MCF 10A (cell line): Measurements from ENCODE around the gene PIM2. TPM values are rescaled to one million over a fixed set of nuclear protein-coding genes. Genes with fewer than 3 reads are reported as not detected.

Experiments
- BruUV-seq: library from RNA; stranded (reverse); fragments of 400-500 nt; replicated peaks from 2 replicates; lab custom pipeline; 2021; lab: Mats Ljungman, UMichigan
- CTCF ChIA-PET: fragments of 300-600 bp; sonication (Branson Sonifier 250); formaldehyde crosslinking; extraction: SDS; loops from one replicate; lab custom pipeline; 2021; ENCODE audit warnings: antibody characterized with exemption, inconsistent platforms; lab: Yijun Ruan, JAX
- POLR2A ChIA-PET: fragments of 300-600, 350-650 bp; sonication (Branson Sonifier 250); formaldehyde crosslinking; extraction: SDS; loops from one replicate; lab custom pipeline; 2020; ENCODE audit warnings: antibody characterized with exemption, inconsistent platforms; lab: Yijun Ruan, JAX
- DNase-seq: peaks from one replicate; pipeline ENCODE4 v3.0.0-alpha.2; 2018; ENCODE audit not compliant: unreplicated experiment
- H3K27ac Mint-ChIP-seq: one replicate; pipeline ENCODE4 v1.8.0; 2022; ENCODE audit warnings: mild to moderate bottlenecking, low read depth, mixed read lengths; ENCODE audit not compliant: unreplicated experiment
- H3K27me3 Mint-ChIP-seq: one replicate; pipeline ENCODE4 v1.8.0; 2022; ENCODE audit warnings: mixed read lengths; ENCODE audit not compliant: insufficient read depth, unreplicated experiment
- H3K36me3 Mint-ChIP-seq: one replicate; pipeline ENCODE4 v1.8.0; 2022; ENCODE audit warnings: mild to moderate bottlenecking, moderate library complexity, mixed read lengths; ENCODE audit not compliant: insufficient read depth, unreplicated experiment
- H3K4me1 Mint-ChIP-seq: one replicate; pipeline ENCODE4 v1.8.0; 2022; ENCODE audit warnings: mixed read lengths; ENCODE audit not compliant: insufficient read depth, unreplicated experiment
- H3K4me3 Mint-ChIP-seq: one replicate; pipeline ENCODE4 v1.8.0; 2022; ENCODE audit warnings: mild to moderate bottlenecking, moderate library complexity, mixed read lengths; ENCODE audit not compliant: unreplicated experiment
- H3K9me3 Mint-ChIP-seq: one replicate; pipeline ENCODE4 v1.8.0; 2022; ENCODE audit warnings: mixed read lengths; ENCODE audit not compliant: unreplicated experiment
- intact Hi-C: fragments of 100-400 bp; cut with micrococcal nuclease; formaldehyde crosslinking; loops from 2 replicates; pipeline ENCODE4 v1.14.1; 2022
- total RNA-seq: library from RNA; stranded (reverse); gene quantifications from 2 replicates; pipeline ENCODE4 v1.2.3, GENCODE V29; 2022
- TF ChIP-seq, protein P1 (sequence below): fragments of 200-600 bp; IDR thresholded peaks from one replicate; pipeline ENCODE4 v1.8.0; 2022; ENCODE audit warnings: antibody characterized with exemption, mild to moderate bottlenecking; ENCODE audit not compliant: unreplicated experiment

Gene PIM2
- total RNA-seq, 1 experiment from 2014 or later, result 9.2 TPM

DNA sequence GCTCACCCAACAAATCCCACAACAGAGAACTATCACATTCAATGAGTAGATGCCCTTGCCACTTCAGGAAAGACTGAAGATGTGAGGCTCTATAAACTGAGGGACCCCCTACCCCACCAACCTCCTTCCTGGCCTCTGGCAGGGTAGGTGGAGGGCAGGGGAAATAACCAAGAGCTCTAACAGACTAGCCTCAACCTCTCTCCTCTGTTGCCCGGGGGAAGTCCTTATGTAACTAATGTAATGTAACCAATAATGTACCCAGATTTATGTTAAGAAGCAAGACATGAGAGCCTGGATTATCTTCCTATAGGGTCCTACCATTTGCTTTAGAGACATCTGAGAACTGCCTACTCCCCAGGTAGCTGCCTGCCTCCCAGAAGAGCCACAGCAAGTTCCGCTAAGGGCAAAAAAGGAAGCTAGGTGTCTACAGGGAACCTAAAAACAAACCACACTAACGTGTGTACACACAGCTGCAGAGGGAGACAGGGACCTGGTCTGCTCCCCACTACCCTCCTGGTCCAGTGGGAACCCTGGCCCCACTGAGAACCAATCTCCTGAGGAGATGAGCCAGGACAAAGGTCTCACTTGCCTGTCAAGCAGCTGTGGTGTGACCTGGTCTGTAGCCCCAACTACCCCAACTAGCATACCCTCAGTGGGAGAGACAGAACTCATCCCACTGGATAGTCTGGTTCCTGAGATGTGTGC lies 20.9 kb upstream of the PIM2 start:
- POLR2A ChIA-PET, result no interaction called here
- CTCF ChIA-PET, result interaction anchor here (0.6 to 0.7 kb wide), 2 partner anchors 51 to 105 kb away, joined by 3 to 5 read pairs; no protein-coding TSS in a partner anchor
- Mint-ChIP-seq H3K9me3 (peaks cover 7% of the 10 kb centered on the region), H3K4me3 (no peak overlapping the region), H3K36me3 (peaks cover 29% of the 10 kb centered on the region), H3K27me3 (no peaks in the 10 kb centered on the region), H3K4me1 (no peaks in the 10 kb centered on the region), H3K27ac (no peak overlapping the region)
- DNase-seq, result no peak
- TF ChIP-seq, protein P1, sequence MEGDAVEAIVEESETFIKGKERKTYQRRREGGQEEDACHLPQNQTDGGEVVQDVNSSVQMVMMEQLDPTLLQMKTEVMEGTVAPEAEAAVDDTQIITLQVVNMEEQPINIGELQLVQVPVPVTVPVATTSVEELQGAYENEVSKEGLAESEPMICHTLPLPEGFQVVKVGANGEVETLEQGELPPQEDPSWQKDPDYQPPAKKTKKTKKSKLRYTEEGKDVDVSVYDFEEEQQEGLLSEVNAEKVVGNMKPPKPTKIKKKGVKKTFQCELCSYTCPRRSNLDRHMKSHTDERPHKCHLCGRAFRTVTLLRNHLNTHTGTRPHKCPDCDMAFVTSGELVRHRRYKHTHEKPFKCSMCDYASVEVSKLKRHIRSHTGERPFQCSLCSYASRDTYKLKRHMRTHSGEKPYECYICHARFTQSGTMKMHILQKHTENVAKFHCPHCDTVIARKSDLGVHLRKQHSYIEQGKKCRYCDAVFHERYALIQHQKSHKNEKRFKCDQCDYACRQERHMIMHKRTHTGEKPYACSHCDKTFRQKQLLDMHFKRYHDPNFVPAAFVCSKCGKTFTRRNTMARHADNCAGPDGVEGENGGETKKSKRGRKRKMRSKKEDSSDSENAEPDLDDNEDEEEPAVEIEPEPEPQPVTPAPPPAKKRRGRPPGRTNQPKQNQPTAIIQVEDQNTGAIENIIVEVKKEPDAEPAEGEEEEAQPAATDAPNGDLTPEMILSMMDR, result no peak
- no TSS peak for BruUV-seq
- intact Hi-C loops, result no loop called here

GRCh38 chrX:48938721-48939425 lies 20.0 kb upstream of the PIM2 start:
- H3K36me3 Mint-ChIP-seq, result peaks cover 37% of the 10 kb centered on the region
- CTCF ChIA-PET, result interaction anchor here (0.6 to 1.3 kb wide), 2 partner anchors 50 to 291 kb away, joined by 5 read pairs; no protein-coding TSS in a partner anchor
- H3K4me3 Mint-ChIP-seq, result no peak overlapping the region
- H3K4me1 Mint-ChIP-seq, result no peaks in the 10 kb centered on the region
- BruUV-seq, result no TSS peak
- no peak overlapping the region for H3K27ac Mint-ChIP-seq
- no peak for DNase-seq
- POLR2A ChIA-PET, result interaction anchor here (1.7 kb wide), 1 partner anchor 19 kb away, joined by 4 read pairs; no protein-coding TSS in a partner anchor
- peaks cover 7% of the 10 kb centered on the region for H3K9me3 Mint-ChIP-seq
- intact Hi-C loops, result no loop called here
- TF ChIP-seq, protein P1, result no peak
- no peaks in the 10 kb centered on the region for H3K27me3 Mint-ChIP-seq

DNA sequence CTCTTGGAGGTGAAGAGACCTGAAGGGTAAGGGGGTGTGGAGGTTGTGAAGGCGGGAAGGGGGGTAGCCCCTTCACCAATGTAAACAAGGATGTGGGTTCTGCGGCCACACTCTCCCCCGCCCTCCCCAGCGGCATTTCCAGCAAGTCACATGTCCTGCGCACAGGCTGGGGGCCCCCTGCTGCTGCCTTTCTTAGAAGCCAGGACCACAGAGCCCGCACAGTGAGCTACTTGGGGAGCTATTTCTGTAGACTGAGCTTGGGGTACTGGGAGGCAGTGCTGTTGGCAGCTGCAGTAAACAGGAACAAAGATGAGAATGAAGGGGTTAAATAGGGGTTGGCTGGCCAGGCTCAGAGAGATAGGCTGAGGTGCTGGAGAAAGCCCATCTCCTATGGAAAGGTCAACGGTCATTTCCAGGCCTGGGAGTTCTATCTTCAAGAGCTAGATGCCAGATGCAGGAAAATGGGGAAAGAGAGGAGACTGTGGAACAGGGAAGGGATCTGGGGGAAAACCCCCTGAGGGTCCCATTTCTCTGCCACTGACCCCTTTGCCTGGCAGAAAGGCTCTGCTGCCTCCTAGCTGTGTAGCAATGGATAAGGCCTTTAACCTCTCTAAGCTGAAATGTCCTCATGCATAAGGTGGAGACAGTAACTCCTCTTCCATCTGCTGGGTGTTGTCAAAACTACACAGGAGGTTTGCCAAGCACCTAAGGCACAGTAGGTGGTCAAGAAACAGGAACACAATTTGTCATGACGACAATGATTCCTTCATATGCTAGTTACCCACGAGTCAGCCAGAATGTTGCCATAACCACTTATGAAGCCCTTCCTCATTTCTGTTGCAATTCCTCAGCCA lies 18.5 kb upstream of the PIM2 start:
- Mint-ChIP-seq H3K4me1 (no peaks in the 10 kb centered on the region), H3K4me3 (no peak overlapping the region), H3K36me3 (peaks cover 49% of the 10 kb centered on the region), H3K9me3 (peaks cover 2% of the 10 kb centered on the region), H3K27me3 (no peaks in the 10 kb centered on the region), H3K27ac (no peak overlapping the region)
- CTCF ChIA-PET, result interaction anchor here (0.7 to 1.3 kb wide), 3 partner anchors 11 to 289 kb away, joined by 4 to 5 read pairs (median 4); no protein-coding TSS in a partner anchor
- BruUV-seq, result no TSS peak
- TF ChIP-seq, protein P1, result no peak
- POLR2A ChIA-PET, result interaction anchor here (1.7 kb wide), 1 partner anchor 17 kb away, joined by 4 read pairs; no protein-coding TSS in a partner anchor
- DNase-seq, result no peak
- intact Hi-C loops, result no loop called here
